Karpas-422 (cell line): Measurements from ENCODE around the gene SEC61B. TPM values are rescaled to one million over a fixed set of nuclear protein-coding genes. Genes with fewer than 3 reads are reported as not detected.
"Not testable (repeated sequence)": the region's sequence is repeated elsewhere in the genome, so short reads cannot be mapped to it uniquely, and the experiment has no call there.

Source experiments
- DNase-seq: peaks from one replicate; pipeline ENCODE4 v3.0.0-alpha.2; 2015
- H2AFZ ChIP-seq: fragments of 200-600 bp; sonication (generic); 2 replicates; pipeline ENCODE4 v1.6.1; 2014; ENCODE audit warnings: antibody characterized with exemption, low read length, mixed read lengths
- H3K27ac ChIP-seq: fragments of 200-600 bp; sonication (generic); 2 replicates; pipeline ENCODE4 v1.5.1; 2014; ENCODE audit warnings: mild to moderate bottlenecking, low read length, moderate library complexity
- H3K27me3 ChIP-seq: fragments of 200-600 bp; sonication (generic); 2 replicates; pipeline ENCODE4 v1.6.1; 2014; ENCODE audit warnings: low read length, mixed read lengths
- H3K36me3 ChIP-seq: fragments of 200-600 bp; sonication (generic); 2 replicates; pipeline ENCODE4 v1.6.1; 2014; ENCODE audit warnings: low read length, mixed read lengths; ENCODE audit not compliant: insufficient read depth
- H3K4me1 ChIP-seq: fragments of 200-600 bp; sonication (generic); 2 replicates; pipeline ENCODE4 v1.6.1; 2014; ENCODE audit warnings: mild to moderate bottlenecking, low read length, mixed read lengths
- H3K4me2 ChIP-seq: fragments of 200-600 bp; sonication (generic); 2 replicates; pipeline ENCODE4 v1.6.1; 2014; ENCODE audit warnings: low read length, low read depth, mild to moderate bottlenecking; ENCODE audit not compliant: poor library complexity, severe bottlenecking
- H3K4me3 ChIP-seq: fragments of 200-600 bp; sonication (generic); 2 replicates; pipeline ENCODE4 v1.5.1; 2014; ENCODE audit warnings: mild to moderate bottlenecking, antibody characterized with exemption, low read length, mixed read lengths
- H3K79me2 ChIP-seq: fragments of 200-600 bp; sonication (generic); 2 replicates; pipeline ENCODE4 v1.6.1; 2014; ENCODE audit warnings: mild to moderate bottlenecking, low read length, mixed read lengths
- H3K9ac ChIP-seq: fragments of 200-600 bp; sonication (generic); 2 replicates; pipeline ENCODE4 v1.6.0; 2014; ENCODE audit warnings: low read length
- H3K9me2 ChIP-seq: fragments of 200-600 bp; sonication (generic), shearing (Covaris generic); replicated peaks from 2 replicates; pipeline ENCODE4 v1.6.0; 2014; ENCODE audit warnings: mild to moderate bottlenecking, low read length, moderate library complexity; ENCODE audit not compliant: insufficient read depth
- H3K9me3 ChIP-seq: fragments of 300-700, 200-600 bp; sonication (generic); 2 replicates; pipeline ENCODE4 v1.6.1; 2014; ENCODE audit warnings: low read length, mixed read lengths
- H4K20me1 ChIP-seq: fragments of 200-600 bp; sonication (generic); 2 replicates; pipeline ENCODE4 v1.6.1; 2014; ENCODE audit warnings: mild to moderate bottlenecking, antibody characterized with exemption, low read length, low read depth; ENCODE audit not compliant: insufficient read depth
- total RNA-seq: library from RNA; depleted of rRNA; stranded (reverse); fragments of >200 nt; shearing (Covaris generic); gene quantifications from 2 replicates; pipeline ENCODE4 v1.2.3, GENCODE V29; 2014; ENCODE audit warnings: low replicate concordance

Gene SEC61B
- total RNA-seq, 1 experiment from 2014 or later = 110 TPM

GRCh38 chr9:99235926-99236634, 14.0 kb downstream of the SEC61B start:
- DNase-seq = peak; percentile 84
- peak overlapping the region; percentile 53 for H3K4me2 ChIP-seq
- H3K27me3 ChIP-seq = no peaks in the 10 kb centered on the region
- H3K4me3 ChIP-seq = peak overlapping the region; percentile 32
- H3K79me2 ChIP-seq = no peaks in the 10 kb centered on the region
- peaks cover 5% of the 10 kb centered on the region; the same call in 1 of the 2 replicates for H3K36me3 ChIP-seq
- H3K27ac ChIP-seq = peak overlapping the region; percentile 92
- H3K9ac ChIP-seq = peak overlapping the region; percentile 37
- no peaks in the 10 kb centered on the region for H3K9me3 ChIP-seq
- H3K9me2 ChIP-seq = no peaks in the 10 kb centered on the region
- no peak overlapping the region for H2AFZ ChIP-seq
- no peaks in the 10 kb centered on the region for H4K20me1 ChIP-seq
- peaks cover 71% of the 10 kb centered on the region for H3K4me1 ChIP-seq

GRCh38 chr9:99237356-99237755, 15.3 kb downstream of the SEC61B start:
- Histone ChIP-seq H3K27ac (peak overlapping the region; percentile 92), H3K79me2 (no peaks in the 10 kb centered on the region), H3K9me3 (no peaks in the 10 kb centered on the region), H3K4me3 (no peak overlapping the region), H3K9ac (no peak overlapping the region), H3K36me3 (no peaks in the 10 kb centered on the region), H4K20me1 (no peaks in the 10 kb centered on the region), H3K4me1 (peaks cover 65% of the 10 kb centered on the region), H2AFZ (no peak overlapping the region), H3K4me2 (no peak overlapping the region), H3K9me2 (no peaks in the 10 kb centered on the region), H3K27me3 (no peaks in the 10 kb centered on the region)
- no peak for DNase-seq

- not testable (repeated sequence) for H3K27ac ChIP-seq, H3K9ac ChIP-seq, H3K4me2 ChIP-seq, H3K9me3 ChIP-seq, H2AFZ ChIP-seq, H3K79me2 ChIP-seq, H3K4me3 ChIP-seq, H3K36me3 ChIP-seq, DNase-seq, H4K20me1 ChIP-seq, H3K9me2 ChIP-seq, H3K27me3 ChIP-seq
- H3K4me1 ChIP-seq = peaks cover 60% of the 10 kb centered on the region
These were observed 15.8 kb downstream of the SEC61B start for GRCh38 chr9:99237849-99238248.

GRCh38 chr9:99238331-99238730, 16.2 kb downstream of the SEC61B start:
- Histone ChIP-seq H2AFZ (no peak overlapping the region), H3K27ac (no peak overlapping the region), H4K20me1 (no peaks in the 10 kb centered on the region), H3K4me3 (no peak overlapping the region), H3K27me3 (no peaks in the 10 kb centered on the region), H3K4me2 (no peak overlapping the region), H3K9me2 (no peaks in the 10 kb centered on the region), H3K9me3 (no peaks in the 10 kb centered on the region), H3K36me3 (no peaks in the 10 kb centered on the region), H3K9ac (no peak overlapping the region), H3K79me2 (no peaks in the 10 kb centered on the region), H3K4me1 (peaks cover 55% of the 10 kb centered on the region)
- DNase-seq = no peak

- Histone ChIP-seq H3K9me2 (no peaks in the 10 kb centered on the region), H3K4me1 (peaks cover 44% of the 10 kb centered on the region), H3K27me3 (no peaks in the 10 kb centered on the region), H3K79me2 (no peaks in the 10 kb centered on the region), H3K27ac (no peak overlapping the region), H3K4me3 (no peak overlapping the region), H4K20me1 (no peaks in the 10 kb centered on the region), H3K36me3 (no peaks in the 10 kb centered on the region), H3K9ac (no peak overlapping the region), H3K9me3 (no peaks in the 10 kb centered on the region), H3K4me2 (no peak overlapping the region), H2AFZ (no peak overlapping the region)
- no peak for DNase-seq
These were observed 17.4 kb downstream of the SEC61B start for GRCh38 chr9:99239341-99240060.

GRCh38 chr9:99241106-99241505, 19.0 kb downstream of the SEC61B start:
- no peak overlapping the region for H3K9ac ChIP-seq
- H3K27me3 ChIP-seq = no peaks in the 10 kb centered on the region
- no peak overlapping the region for H2AFZ ChIP-seq
- DNase-seq = no peak
- no peak overlapping the region for H3K4me2 ChIP-seq
- H3K4me1 ChIP-seq = peaks cover 28% of the 10 kb centered on the region
- no peaks in the 10 kb centered on the region for H3K36me3 ChIP-seq
- H4K20me1 ChIP-seq = no peaks in the 10 kb centered on the region
- H3K4me3 ChIP-seq = no peak overlapping the region
- H3K9me2 ChIP-seq = no peaks in the 10 kb centered on the region
- H3K27ac ChIP-seq = no peak overlapping the region
- H3K79me2 ChIP-seq = no peaks in the 10 kb centered on the region
- H3K9me3 ChIP-seq = no peaks in the 10 kb centered on the region

GRCh38 chr9:99244344-99245260, 22.5 kb downstream of the SEC61B start:
- no peak for DNase-seq

GRCh38 chr9:99249619-99250018, 27.5 kb downstream of the SEC61B start:
- Histone ChIP-seq H3K36me3 (no peaks in the 10 kb centered on the region), H2AFZ (no peak overlapping the region), H3K9me3 (no peaks in the 10 kb centered on the region), H3K27ac (no peak overlapping the region), H3K4me1 (no peaks in the 10 kb centered on the region; the same call in 1 of the 2 replicates), H3K4me2 (no peak overlapping the region), H3K9me2 (no peaks in the 10 kb centered on the region), H3K27me3 (no peaks in the 10 kb centered on the region), H3K4me3 (no peak overlapping the region), H3K79me2 (no peaks in the 10 kb centered on the region), H4K20me1 (no peaks in the 10 kb centered on the region), H3K9ac (no peak overlapping the region)
- no peak for DNase-seq

More at GRCh38 chr9:99244344-99245260, 22.5 kb downstream of the SEC61B start:
- no peak overlapping the region for H3K9ac ChIP-seq
- H3K27me3 ChIP-seq = no peaks in the 10 kb centered on the region
- no peaks in the 10 kb centered on the region for H3K36me3 ChIP-seq
- H3K4me1 ChIP-seq = peaks cover 5% of the 10 kb centered on the region
- H3K27ac ChIP-seq = no peak overlapping the region
- H4K20me1 ChIP-seq = no peaks in the 10 kb centered on the region
- H3K9me3 ChIP-seq = no peaks in the 10 kb centered on the region
- no peaks in the 10 kb centered on the region for H3K79me2 ChIP-seq
- H3K4me3 ChIP-seq = no peak overlapping the region
- H2AFZ ChIP-seq = no peak overlapping the region
- no peaks in the 10 kb centered on the region for H3K9me2 ChIP-seq
- H3K4me2 ChIP-seq = no peak overlapping the region
